ENCODE data around the gene GSN.

The GSN gene

DNA sequence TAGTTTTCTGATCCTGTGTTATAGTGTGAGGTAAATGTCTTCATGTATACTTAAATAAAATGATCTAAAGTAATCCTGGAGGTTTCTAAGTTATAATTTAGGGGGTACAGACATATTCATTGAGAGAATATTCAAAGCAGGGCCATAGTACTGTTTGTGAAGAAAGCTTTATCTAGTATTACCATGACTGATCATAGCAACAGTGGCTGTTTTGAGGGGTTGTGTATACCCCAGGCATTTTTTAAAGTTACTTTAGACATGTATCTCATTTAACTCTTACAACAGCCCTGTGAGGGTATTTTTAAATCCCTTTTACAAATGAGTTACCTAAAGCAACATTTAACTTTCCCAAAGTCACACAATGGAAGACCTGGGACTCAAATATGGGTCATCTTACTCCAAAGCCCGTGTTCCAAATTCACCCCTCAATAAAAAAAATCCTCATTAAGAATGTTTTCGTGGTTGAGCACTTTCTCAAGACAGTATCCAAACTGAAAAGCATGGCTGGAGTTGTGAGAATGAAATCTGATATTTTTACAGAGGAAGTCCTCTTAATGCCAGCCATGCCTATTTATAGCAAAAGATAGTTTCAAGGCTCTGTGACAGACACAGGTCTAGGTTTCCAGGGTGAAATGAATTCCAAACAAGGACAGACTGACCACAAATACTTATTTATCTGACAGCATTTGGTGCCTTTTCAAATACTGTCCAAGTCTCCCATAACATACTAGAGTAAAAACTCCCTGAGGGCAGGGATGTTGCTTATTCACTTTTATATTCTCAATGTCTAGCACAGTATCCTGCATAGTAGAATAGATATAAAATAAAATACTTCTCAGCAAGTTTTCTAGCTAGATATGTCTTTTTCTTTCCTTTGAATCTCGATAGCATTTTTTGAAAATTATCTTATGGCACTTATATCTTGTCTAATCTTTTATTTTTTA lies 91.7 kb downstream of the GSN start:
- DNase-seq, result peak; percentile 75
- in situ Hi-C loops (cut with MboI; ENCODE audit: low pct_unique_long_range_greater_than_20kb, low sequenced_read_pairs), result no loop called here

DNA sequence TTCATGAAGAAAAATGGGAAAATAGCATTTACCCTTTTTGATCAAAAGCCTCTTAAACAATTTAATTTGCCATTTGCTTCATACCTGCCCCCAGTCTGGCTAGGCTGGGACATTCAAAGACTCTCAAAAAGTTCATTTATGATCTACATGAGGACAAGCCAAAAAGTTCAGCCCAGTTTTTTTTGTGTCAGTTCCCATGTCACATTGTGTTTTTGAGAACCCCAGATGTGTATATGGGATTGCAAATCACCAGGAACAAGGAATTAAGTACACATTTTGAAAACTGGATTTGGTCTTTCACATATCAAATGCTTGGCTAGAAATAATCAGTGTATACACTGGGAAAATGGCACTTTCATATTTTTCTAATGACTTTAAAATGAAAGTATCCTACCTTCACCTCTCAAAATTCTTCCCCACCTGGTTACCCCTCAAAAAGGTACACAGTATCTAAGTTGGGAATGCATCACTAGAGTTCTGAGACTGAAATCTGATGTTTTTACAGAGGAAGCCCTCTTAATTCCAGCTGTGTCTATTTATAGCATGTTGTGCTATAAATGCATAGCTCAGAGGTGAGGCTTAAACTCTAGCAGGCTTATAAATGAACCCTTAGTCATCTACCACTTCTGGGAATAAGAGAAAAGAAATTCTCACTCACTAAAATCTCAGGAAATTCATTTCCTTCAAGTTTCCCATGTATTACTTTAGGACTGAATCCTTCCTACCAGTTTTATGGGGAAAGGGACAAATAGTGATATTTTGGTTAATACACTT lies 92.8 kb downstream of the GSN start:
- in situ Hi-C loops (cut with MboI; ENCODE audit: low pct_unique_long_range_greater_than_20kb, low sequenced_read_pairs), result no loop called here
- DNase-seq, result no peak

DNA sequence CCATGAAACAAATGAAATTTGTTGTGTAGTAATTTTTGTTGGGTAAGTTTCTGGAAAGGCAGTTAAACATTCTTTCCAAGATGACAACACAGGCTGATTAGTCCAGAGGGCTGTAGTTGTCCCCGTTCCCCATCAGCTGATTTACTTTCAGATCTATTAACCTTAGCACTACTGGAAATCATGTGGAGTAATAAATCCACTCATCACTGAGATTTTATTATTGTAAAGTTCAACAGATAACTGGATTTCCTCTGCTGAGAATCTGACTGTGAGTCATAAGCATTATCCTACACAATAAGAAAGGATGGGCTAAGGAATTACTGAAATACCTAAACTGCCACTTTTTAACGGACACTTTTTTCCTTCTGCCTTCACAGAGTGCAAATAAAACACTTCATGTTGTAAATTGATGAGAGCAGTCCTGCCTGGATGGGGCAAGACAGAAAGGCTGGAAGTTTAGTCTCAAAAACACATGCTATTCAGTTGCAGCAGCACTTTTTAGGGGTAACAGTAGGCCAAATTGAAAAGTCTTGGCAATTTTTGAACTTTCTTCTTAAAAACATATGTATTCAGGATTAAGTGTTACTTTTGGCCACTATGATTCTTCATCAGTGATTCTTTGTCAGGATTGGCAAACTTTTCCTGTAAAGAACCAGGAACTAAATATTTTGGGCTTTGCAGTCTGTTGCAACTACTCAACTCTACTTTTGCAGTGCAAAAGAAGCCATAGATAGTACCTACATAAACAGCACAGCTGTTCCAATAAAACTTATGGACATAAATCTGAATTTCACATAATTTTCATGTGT lies 95.1 kb downstream of the GSN start:
- no peak for DNase-seq
- in situ Hi-C loops (cut with MboI; ENCODE audit: low pct_unique_long_range_greater_than_20kb, low sequenced_read_pairs), result no loop called here

GRCh38 chr9:121363622-121363961 lies 95.6 kb downstream of the GSN start:
- in situ Hi-C loops (cut with MboI; ENCODE audit: low pct_unique_long_range_greater_than_20kb, low sequenced_read_pairs), result no loop called here
- DNase-seq, result no peak

GRCh38 chr9:121364077-121364476 lies 96.1 kb downstream of the GSN start:
- in situ Hi-C loops (cut with MboI; ENCODE audit: low pct_unique_long_range_greater_than_20kb, low sequenced_read_pairs), result no loop called here
- DNase-seq, result no peak

DNA sequence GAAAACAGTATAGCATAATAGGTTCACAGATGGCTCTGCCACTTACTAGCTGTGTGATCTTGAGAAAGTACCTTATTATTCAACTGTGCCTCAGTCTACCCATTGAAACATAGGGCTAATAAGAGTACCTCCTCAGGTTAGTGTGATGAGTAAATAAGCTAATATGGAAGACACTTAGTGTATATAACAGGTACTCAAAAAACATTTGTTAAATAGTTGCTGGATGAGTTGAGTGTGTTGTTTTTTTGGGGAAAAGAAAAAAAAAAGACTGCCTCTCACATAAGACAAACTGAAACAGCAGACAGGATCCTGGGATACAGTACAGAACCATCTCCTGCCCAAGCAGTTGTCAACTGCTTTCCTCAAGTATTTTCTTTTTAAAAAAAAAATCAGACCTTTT lies 96.9 kb downstream of the GSN start:
- in situ Hi-C loops (cut with MboI; ENCODE audit: low pct_unique_long_range_greater_than_20kb, low sequenced_read_pairs), result no loop called here
- DNase-seq, result no peak

- in situ Hi-C loops (cut with MboI; ENCODE audit: low pct_unique_long_range_greater_than_20kb, low sequenced_read_pairs), result no loop called here
- DNase-seq, result no peak
Measured at GRCh38 chr9:121365564-121365963, 97.6 kb downstream of the GSN start.

DNA sequence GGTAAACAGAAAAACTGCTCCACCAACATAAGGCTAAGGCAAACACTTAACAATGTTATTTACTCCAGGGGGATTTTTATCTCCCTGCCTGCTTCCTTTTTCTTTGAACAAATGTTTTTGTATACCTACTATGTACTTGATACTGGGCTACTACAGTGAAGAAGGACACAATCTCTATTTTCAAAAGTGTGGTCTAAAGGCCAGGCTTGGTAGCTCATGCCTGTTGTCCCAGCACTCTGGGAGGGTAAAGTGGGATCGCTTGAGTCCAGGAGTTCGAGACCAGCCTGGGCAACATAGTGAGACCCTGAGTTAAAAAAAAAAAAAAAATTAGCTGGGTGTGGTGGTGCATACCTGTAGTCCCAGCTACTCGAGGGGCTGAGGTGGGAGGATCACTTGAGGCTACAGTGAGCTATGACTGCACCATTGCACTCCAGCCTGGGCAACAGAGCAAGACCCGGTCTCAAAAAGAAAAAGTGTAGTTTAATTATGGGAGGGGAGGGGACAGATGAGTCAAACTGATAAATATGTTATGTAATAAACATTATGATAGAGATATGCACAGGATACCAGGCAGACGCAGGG lies 98.7 kb downstream of the GSN start:
- no peak for DNase-seq
- in situ Hi-C loops (cut with MboI; ENCODE audit: low pct_unique_long_range_greater_than_20kb, low sequenced_read_pairs), result no loop called here

GRCh38 chr9:121367306-121368137 lies 99.6 kb downstream of the GSN start:
- in situ Hi-C loops (cut with MboI; ENCODE audit: low pct_unique_long_range_greater_than_20kb, low sequenced_read_pairs), result no loop called here
- no peak for DNase-seq

- in situ Hi-C loops (cut with MboI; ENCODE audit: low pct_unique_long_range_greater_than_20kb, low sequenced_read_pairs), result no loop called here
- no peak for DNase-seq
Measured at GRCh38 chr9:121368138-121368522, 100.2 kb downstream of the GSN start.

DNA sequence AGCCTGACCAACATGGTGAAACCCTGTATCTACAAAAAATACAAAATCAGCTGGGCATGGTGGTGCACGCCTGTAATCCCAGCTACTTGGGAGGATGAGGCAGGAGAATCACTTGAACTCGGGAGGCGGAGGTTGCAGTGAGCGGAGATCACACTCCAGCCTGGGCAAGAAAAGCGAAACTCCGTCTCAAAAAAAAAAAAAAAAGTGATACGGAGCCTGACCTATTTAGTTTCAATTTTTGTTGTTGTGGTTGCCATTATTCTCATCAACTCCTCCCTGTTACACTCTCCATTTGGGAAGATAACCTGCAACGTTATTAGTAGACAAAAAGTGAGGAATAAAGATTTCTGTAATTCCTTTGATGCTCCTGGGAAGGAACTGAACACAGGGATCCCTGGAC lies 100.8 kb downstream of the GSN start:
- DNase-seq, result no peak
- in situ Hi-C loops (cut with MboI; ENCODE audit: low pct_unique_long_range_greater_than_20kb, low sequenced_read_pairs), result no loop called here

DNA sequence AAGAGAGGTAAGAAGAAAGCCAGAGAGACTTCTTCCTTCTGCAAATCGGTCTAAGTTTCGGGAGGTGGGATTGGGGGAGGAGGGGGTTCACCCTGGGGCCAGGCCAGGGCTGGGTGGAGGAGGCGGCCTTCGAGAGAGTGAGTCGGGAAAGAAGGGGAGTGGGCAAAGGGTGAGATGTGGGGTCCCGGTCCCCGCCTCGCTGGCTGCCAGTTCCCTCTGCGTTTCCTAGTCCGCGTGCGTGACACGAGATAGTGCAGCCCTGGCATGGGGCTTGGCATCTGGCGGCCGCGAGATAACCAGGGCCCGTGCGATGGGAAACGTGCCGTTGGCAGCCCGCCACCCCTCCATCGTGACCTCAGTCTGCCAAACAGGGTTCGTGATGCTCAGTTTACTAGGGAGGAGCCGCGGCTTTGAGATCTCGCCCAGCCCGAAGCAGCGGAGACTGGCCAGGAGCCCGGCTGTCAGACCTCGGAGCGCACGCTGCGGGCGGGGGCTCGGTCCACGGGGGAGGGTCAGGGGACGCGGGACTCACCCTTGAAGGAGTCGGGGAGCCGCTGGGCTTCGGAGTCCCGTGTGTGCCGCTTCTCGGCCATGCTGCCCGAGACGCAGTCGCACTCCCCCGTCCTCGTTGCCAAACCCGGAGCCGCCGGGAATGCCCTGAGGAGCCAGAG lies 101.8 kb downstream of the GSN start, which contains the start of gene STOM:
Gene STOM (minus strand): TSS at position 656 of the 671 bp plus-strand sequence. CDS start 63 bp downstream, at position 593.
- peak; percentile 79 for DNase-seq
- in situ Hi-C loops (cut with MboI; ENCODE audit: low pct_unique_long_range_greater_than_20kb, low sequenced_read_pairs), result no loop called here

GRCh38 chr9:121371495-121372061 lies 103.6 kb downstream of the GSN start:
- DNase-seq, result no peak
- in situ Hi-C loops (cut with MboI; ENCODE audit: low pct_unique_long_range_greater_than_20kb, low sequenced_read_pairs), result no loop called here

DNA sequence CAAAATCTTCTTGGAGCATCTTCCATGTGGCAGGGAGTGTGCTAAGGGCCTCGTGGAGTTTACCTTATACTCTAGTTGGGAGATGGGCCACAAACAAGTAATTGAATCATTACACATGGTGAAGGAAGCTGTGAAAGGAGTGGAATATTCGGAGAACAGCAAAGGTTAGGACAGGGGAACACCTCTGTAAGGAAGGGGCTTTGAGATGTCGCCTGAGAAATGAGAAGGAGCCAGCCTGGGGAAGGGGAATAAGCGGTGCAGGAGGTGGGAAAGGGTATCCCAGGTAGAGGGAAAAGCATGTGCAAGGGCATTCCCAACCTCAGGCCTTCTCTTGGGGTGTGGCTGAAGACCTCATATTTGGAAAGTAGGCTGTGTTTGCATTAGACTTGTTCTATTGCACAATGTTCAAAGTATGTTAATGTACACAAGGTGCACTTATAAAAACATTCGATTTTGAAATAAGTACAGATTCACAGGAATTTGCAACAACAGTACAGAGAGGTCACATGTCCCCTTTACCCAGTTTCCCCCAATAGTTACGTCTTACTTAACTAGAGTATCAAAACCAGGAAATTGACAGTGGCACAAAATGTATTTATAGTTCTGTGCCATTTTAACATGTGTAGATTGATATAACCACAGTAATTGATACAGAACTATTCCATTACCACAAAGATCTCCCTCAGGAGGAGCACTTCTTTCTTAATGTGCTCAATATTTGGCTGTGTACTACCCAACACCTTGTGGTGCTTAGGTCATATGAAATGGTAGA lies 104.5 kb downstream of the GSN start:
- in situ Hi-C loops (cut with MboI; ENCODE audit: low pct_unique_long_range_greater_than_20kb, low sequenced_read_pairs), result no loop called here
- DNase-seq, result no peak

DNA sequence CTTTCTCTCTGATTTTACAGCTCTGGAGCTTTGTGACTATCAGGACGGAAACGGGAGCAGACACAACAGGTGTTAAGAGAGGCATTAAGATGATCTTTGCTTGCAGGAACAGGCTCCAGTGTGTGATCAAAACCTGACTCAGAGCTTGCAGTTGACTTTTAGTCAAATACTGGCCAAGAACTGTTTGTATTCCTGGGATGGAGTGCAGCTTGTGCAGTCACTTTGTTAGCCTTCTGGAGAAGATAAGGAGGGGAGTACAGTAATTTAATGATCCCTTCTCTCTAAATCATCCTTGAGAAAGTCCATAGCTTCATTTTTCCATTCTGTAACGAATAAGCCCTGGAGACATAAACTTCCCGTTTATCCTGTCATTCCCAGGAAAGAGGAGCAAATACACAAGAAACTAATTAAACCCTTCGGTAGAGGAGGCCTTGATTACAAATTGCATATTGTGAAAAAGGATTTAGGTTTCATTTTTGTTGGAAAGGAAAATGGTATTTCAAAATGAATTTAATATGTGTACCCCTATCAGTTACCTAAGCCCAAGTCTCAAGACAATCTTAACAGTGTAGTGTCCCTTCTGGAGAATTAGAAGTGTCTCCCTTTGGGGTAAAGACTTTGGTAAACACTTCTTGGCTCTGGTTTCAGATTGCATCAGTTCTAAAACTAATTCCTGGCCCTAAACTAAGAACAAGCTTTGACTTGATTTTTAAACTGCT lies 105.2 kb downstream of the GSN start:
- in situ Hi-C loops (cut with MboI; ENCODE audit: low pct_unique_long_range_greater_than_20kb, low sequenced_read_pairs), result no loop called here
- no peak for DNase-seq

GRCh38 chr9:121376214-121376830 lies 108.4 kb downstream of the GSN start:
- no peak for DNase-seq
- in situ Hi-C loops (cut with MboI; ENCODE audit: low pct_unique_long_range_greater_than_20kb, low sequenced_read_pairs), result no loop called here

All from KBM-7 (cell line).